ENCODE data around the gene ATE1.
A peak's percentile ranks its signal among the peaks of the same experiment; 100 is the strongest.
"Not testable (repeated sequence)": the region's sequence is repeated elsewhere in the genome, so short reads cannot be mapped to it uniquely, and the experiment has no call there.

ATE1 gene

DNA sequence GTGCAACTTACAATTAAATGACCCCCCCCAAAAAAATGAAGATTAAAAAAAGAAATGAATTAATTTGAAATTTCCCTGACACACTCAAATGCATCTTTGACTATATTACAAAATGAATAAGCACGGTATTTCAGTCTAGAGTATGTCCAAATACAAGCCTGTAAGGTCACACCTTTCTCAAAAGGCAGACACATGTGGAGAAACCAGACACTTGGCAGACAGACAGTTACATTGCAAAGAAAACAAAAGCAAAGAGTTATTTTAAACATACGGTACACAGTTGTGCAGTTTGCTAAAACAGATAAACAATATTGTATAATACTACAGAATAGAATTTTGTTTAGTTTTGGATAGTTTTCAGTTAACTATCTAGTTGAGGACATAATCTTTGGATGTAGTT, 153.0 kb downstream of the ATE1 start:
- FAIRE-seq, result peak; percentile 98

DNA sequence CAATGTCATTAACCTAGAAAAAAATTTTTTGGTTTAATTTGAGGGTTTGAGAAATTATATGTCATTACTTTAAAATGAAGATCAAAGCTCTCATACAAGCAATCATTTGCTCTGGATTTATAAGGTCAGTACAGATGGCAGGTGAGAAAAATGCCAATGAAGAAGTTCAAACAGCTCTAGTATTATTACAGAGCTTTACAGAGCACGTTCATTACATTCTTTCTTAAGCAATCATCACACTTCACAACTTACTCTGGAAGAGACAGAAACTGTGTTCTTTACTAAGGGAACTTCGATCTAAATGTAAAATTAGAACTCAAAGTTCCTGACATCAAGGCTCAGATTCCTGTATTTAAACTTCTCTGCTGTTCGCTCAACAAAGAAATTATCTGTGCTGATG, 153.4 kb downstream of the ATE1 start:
- no peak for FAIRE-seq

DNA sequence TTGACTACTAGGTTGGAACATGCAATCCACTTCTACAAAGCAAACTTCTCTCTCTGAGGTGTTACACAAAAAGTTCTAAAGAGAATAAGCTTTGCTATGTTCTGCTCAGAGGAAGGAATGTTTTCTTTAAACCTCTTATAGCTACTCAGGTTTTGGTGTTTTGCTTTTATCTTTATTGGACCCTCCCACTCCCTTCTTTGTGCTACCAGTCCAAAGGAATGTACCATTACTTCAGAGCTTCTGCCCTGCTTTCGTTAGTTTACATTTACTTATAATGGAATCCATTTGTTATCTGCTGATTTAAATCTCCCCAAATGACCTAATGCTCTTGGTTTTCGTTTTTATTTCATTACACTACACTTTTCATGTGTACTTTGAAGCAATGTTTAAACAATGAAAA, 154.9 kb downstream of the ATE1 start:
- FAIRE-seq, result peak; percentile 87

DNA sequence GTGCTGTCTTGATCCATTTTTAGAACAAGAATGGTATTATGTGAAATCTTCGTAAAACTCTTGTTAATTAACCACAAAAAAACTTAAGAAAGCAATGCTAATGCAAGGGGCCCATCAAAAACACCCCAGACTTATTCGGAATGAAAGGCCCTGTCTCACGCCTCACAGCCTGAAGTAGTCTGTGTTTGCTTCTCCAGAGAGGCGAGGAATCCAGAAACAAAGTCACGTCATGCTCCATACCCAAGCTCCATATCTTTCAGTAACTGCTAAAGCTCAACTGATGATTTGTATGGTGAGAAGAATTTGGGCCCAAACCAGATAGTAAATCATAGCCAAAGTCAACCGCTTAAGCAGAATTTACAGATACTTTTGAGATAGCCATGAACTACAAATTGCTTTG, 155.4 kb downstream of the ATE1 start:
- no peak for FAIRE-seq

GRCh38 chr10:121771966-121772365, 155.9 kb downstream of the ATE1 start:
- FAIRE-seq, result peak; percentile 84

DNA sequence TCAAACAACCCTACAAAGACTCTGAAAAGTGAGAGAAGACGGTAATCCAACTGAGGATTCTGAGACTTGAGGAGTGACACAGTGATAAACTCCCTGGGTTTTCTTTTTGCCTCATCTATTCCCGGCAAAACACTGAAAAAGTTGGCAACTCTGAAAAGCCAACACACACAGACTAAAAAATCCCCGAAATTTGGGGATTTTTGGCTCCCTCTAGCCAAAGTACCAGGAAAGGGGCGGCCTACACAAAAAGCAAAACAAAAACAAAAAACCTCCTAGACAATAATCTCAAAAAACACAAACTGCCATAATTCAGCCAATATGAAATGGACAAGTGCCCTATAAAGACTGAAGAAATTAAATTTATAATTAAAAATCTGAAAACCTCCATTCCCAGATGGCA, 161.4 kb downstream of the ATE1 start:
- FAIRE-seq, result no peak

DNA sequence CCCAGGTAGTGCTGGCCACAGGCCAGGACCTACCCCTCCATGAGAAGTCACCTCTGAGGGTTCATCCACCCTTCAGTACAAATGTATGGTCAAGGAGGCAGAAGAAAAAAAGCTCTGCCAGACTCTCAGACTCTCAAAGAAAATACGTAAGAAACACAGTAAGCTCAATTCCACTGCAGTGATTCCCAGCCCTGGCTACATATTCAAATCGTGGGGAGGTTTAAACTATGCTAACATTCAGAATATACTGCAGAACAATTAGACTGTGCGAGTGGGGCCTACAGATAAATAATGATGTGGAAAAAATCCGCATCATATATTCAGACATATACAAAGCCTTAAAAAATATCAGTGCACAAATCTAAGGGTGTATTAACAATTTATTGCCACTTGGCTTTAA, 162.6 kb downstream of the ATE1 start:
- no peak for FAIRE-seq

DNA sequence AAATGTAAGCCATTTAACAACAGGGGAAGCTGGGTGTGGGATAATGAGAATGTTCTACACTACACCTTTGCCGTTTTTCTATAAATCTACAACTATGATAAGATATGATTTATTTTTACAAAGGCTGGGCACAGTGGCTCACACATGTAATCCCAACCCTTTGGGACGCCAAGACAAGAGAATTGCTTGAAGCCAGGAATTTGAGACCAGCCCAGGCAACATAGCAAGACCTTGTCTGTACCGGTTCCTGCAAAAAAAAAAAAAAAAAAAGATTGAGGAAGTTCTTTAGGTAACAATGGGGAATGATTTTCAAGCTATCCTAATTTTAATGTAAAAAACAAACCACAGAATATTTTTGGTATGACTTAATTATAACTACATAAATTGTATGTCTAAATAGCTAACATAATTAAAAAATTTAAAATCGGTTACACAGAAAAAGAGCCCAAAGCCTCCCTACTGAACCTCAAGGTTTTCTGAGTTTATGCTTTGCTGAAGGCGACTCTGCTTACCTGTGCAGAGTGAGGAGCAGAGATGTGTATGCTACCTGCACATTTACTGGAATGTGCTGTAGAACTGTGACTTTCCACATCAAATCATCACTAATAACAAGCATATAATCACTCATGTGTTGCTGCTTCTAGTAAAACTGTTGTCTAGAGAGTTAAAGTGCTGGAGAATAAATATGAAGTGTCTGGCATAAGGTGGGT, 163.4 kb downstream of the ATE1 start:
- FAIRE-seq, result no peak

DNA sequence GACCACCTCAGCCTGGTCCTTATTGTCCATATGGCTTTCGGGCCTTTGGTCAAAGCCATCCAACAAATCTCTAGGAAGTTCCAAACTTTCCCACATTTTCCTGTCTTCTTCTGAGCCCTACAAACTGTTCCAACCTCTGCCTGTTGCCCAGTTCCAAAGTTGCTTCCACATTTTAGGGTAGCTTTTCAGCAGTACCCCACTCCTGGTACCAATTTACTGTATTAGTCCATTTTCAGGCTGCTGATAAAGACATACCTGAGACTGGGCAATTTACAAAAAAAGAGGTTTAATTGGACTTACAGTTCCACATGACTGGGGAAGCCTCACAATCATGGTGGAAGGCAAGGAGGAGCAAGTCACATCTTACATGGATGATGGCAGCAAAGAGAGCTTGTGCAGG, 170.6 kb downstream of the ATE1 start:
- not testable (repeated sequence) for FAIRE-seq

DNA sequence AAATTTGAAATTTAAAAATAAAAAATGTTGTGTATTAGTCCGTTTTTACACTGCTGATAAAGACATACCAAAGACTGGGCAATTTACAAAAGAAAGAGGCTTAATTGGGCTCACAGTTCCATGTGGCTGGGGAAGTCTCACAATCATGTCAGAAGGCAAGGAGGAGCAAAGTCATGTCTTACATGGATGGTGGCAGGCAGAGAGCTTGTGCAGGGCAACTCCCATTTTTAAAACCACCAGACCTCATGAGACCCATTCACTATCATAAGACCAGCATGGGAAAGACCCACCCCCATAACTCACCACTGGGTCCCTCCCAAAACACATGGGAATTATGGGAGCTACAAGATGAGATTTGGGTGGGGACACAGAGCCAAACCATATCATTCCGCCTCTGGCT, 172.3 kb downstream of the ATE1 start:
- not testable (repeated sequence) for FAIRE-seq

- no peak for FAIRE-seq
Observed at GRCh38 chr10:121754666-121755065, 173.2 kb downstream of the ATE1 start.

- FAIRE-seq, result no peak
Observed at GRCh38 chr10:121753726-121754476, 173.9 kb downstream of the ATE1 start.

- no peak for FAIRE-seq
Observed at GRCh38 chr10:121751191-121751760, 176.6 kb downstream of the ATE1 start.

- no peak for FAIRE-seq
Observed at GRCh38 chr10:121747163-121747775, 180.6 kb downstream of the ATE1 start.

GRCh38 chr10:121741248-121741792, 186.5 kb downstream of the ATE1 start:
- FAIRE-seq, result no peak

DNA sequence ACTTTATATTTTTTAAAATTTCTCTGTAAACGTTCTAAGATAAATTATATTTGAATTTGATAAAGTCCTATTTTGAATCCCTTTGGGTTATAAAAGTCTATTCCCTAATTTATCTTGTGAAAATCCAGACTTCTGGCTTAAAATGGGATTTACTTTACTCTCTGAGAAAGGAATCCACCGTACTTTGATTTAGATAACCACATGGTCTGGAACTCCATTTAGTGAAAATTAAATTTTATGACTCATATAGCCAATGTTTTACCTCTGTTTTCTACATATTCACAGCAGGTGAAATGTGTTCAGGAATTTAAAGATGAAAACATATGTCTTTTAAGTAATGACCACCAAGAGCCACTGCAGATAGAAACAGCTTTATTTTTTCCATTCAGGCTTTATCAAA, 187.8 kb downstream of the ATE1 start:
- FAIRE-seq, result no peak

- FAIRE-seq, result no peak
Observed at GRCh38 chr10:121739114-121739513, 188.7 kb downstream of the ATE1 start.

DNA sequence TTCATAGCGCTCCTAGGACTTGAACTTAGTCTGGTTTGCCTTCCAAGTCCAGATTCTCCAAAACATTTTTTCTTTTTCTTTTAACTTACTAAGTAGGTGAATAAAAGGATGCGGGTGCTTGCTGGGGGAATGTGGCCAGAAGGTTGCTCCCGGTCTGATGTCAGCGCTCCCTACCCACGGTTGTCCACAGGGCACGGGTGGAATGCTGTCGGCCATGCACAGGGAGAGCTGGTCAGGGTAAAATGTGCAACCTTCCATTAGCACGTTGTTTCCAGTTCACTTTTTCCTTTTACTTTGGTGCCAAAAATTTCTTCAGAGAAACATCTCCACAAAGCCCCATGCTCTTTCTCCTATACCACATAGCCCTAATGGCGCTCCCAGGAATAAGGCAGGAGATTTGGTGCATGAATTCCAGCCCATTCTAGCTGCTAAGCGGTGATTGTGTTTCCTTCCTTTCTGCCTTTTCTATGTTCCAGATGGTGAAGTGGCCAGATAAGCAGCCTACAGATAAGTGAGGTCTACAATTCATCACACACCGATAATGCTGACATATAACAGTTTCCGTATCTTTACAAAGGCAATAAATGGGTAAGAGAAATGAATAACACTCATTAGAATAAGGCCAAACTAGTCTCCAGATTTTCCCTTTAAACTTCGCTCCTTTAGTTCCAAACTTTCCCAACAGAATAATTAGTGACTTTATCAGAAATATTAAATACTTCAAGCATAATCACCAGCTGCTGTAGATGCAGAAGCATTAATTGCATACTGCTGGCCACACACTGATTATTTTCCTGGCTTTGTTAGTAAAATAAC, 191.3 kb downstream of the ATE1 start:
- FAIRE-seq, result no peak

DNA sequence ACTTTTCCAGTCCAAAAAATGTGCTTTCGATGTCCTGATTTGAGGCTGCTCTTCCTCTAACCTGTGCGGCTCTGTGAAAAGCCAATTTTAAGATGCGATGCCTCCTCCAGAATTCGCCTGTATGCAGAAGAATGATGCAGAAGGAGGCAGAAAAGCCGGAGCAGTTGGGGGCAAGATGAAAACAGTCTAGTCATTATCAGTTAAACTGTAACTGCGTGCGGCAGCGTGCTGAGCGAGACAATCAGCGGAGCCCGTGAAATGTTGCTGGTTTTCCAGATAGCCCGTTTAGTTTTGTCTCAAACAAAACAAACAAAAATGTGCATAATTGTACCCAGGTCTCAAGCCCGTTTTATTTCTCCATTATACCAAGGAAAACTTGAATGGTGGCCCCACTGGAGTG, 192.6 kb downstream of the ATE1 start:
- FAIRE-seq, result no peak

GRCh38 chr10:121734589-121735045, 193.2 kb downstream of the ATE1 start:
- FAIRE-seq, result no peak

GRCh38 chr10:121732656-121733445, 195.0 kb downstream of the ATE1 start:
- no peak for FAIRE-seq
